Fibroblast of mammary gland (primary cell): ENCODE measurements around the gene PBX1.

Experiments
- DNase-seq: peaks from one replicate; pipeline ENCODE4 v3.0.0-alpha.2; 2010; ENCODE audit warnings: low read depth
- H3K4me3 ChIP-seq: 2 replicates; pipeline ENCODE4 v1.5.1; 2011; ENCODE audit warnings: low read depth, mild to moderate bottlenecking, low read length, moderate library complexity; ENCODE audit not compliant: control insufficient read depth
- TF ChIP-seq, protein P1 (sequence below): conservative IDR thresholded peaks from 2 replicates; pipeline ENCODE4 v1.5.1; 2011; ENCODE audit warnings: low read depth, low read length, inconsistent platforms; ENCODE audit not compliant: control insufficient read depth, insufficient read depth

PBX1 gene

DNA sequence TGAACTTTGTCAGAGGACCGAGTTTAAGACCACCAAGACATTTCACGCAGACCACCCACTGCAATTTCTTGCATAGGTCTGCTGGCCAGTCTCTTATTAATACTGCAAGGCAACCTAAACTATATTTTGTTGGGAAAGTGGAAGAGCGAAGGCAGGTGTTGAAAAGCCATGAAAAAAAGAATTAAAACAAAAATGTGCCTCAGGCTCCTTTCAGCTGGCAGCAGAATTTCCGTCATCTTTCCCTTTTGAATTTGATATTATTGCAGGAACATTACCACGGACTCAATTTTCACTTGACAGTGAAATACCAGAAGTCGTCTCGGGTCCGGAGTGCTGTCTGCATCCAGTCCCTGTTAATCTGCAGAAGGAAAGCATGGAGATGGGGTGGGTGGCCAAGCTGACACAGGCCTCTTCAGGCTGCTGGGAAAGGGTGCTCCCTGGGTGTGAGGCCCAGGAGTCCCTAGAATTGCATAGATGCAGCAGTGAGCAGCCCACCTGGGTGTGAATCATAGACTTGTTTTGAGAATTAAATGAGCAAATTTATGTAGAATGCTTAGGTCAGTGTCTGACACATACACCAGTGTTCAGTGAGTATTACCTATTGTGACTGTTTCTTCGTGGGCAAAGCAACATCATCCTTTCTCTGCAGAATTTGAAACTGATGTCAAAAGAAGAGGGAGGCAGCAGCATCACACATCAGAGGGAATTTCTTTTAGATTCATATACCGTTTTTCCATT is 150.7 kb downstream of the PBX1 start:
- H3K4me3 ChIP-seq, result no peak overlapping the region
- TF ChIP-seq, protein P1, sequence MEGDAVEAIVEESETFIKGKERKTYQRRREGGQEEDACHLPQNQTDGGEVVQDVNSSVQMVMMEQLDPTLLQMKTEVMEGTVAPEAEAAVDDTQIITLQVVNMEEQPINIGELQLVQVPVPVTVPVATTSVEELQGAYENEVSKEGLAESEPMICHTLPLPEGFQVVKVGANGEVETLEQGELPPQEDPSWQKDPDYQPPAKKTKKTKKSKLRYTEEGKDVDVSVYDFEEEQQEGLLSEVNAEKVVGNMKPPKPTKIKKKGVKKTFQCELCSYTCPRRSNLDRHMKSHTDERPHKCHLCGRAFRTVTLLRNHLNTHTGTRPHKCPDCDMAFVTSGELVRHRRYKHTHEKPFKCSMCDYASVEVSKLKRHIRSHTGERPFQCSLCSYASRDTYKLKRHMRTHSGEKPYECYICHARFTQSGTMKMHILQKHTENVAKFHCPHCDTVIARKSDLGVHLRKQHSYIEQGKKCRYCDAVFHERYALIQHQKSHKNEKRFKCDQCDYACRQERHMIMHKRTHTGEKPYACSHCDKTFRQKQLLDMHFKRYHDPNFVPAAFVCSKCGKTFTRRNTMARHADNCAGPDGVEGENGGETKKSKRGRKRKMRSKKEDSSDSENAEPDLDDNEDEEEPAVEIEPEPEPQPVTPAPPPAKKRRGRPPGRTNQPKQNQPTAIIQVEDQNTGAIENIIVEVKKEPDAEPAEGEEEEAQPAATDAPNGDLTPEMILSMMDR, result no peak
- peak; percentile 58 for DNase-seq

DNA sequence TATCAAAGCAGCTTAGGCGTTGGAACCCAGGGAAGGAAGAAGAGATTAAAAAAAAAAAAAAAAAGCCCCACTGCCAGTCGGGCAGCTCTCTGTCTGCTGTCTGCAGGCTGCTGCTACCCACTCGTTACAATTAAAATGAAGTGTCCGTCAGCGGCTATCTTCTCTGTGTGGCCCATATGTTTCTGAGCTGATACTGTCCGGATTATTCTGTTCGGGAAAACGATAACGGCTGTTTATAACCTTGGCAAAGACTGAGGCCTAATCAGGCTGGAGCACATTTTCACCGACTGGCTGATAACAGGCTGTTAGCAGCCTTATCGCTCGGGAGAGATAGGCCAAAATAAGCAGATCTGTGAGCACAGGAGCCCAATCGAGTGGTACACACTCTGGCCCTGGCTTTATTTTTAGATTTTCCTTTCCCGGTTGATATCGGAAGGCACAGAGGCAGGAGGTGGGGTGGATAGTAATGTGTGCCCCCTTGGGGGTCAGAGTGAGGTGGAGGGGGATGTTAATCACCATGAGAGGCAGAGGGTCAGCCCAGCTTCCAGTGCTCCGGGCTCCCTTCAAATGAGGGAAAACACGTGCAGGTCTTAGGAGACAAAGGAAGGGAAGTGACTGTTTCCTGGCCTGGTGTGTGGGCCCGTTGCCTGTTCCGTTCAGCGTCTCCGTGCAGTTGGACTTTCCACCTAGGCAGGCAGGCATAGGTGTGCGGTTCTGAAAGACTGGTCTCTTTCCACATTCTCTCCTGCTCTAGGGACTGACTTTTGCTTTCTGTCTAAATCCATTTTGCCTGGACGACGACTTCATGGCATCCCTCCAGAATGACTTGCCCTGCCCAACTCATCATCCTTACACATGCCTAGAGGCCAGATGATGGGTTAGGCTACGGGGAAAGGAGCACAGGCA is 153.4 kb downstream of the PBX1 start:
- TF ChIP-seq, protein P1, result no peak
- no peak overlapping the region for H3K4me3 ChIP-seq
- DNase-seq, result peak; percentile 70

DNA sequence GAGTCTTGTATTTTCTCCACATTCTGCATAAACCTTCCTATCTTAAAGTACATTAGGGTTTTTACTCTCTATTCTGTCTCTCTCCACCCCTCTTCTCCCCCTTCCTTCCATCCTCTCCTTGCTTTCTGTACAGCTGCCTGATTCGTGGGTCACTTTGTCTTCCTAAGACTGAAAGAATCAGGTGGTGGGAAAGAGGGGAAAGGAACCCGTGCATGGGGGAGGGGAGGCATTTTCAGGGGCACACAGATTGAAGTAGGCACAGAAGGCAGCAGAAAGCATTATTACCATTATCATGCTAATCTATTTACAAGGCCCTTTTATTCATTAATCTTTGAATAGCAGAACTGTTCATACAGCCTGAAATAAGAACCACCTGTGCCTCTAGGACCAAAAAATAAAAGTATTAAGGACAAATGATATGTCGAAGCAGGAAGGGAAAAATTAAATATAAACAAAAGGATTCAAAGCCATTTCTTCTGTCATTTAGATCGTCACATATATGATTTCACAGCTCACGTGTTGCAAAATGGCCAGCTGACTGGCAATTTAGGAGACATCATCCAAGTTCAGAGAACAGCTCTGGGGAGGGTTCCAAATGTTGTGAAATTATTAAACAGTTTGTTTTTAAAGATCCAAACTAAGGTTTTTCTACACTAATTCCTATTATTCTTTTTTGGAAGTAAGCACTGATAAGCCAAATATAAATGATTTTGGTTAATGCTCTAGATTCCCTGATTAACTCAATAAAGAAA is 154.6 kb downstream of the PBX1 start:
- DNase-seq, result peak; percentile 58
- TF ChIP-seq, protein P1, result no peak
- H3K4me3 ChIP-seq, result no peak overlapping the region

DNA sequence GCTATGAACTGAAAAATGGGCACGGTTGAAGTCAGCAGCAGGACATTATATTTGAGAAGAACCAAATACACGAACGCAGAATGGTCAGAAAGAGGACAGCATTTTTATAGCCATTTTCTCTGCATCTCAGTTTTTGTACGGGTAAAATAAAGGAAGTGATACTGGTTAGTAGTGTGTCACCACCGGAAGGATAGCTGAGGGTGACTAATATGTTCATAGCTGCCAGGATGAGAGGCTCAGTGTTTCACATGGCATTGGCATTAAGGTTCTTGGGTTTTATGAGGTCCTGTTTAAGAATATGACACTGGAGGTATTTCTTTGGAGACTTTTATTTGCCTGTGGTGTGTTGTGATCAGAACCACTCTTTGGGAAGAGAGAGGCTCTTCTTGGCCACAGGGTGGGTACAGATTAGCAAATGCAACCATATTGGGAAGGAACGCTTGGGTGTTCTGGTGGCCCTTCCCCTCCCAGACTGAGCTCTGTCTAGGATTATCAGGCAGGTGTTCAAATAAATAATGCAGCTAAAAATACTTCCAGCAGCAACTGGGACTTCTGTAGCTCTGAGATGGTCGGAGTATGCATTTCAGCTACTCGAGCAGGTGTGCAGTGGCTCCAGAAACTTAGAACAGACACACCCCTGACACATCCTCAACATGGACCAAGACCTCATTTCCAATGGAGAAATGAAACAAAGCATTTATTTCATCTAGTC is 158.2 kb downstream of the PBX1 start:
- DNase-seq, result peak; percentile 78
- no peak overlapping the region for H3K4me3 ChIP-seq
- TF ChIP-seq, protein P1, result no peak

DNA sequence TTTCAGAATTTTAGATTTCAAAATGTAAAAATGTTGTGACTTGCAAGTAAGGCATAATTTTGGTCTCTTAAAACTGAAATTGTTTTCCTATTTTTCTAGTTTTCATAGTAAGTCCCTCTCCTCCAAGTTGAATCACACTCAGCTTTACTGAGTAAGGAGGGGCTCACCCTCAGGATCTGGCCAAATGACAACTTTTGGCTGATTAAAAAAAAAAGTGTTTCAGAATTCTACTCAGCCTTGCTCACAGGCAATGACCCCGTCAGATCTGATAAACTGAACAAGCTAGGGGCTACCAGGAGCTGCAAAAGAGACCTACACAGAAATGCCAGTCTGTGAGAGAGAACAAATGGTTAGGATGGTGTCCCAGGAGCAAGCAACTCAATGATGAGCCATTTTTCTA is 159.8 kb downstream of the PBX1 start:
- DNase-seq, result peak; percentile 72
- H3K4me3 ChIP-seq, result no peak overlapping the region
- TF ChIP-seq, protein P1, result no peak

DNA sequence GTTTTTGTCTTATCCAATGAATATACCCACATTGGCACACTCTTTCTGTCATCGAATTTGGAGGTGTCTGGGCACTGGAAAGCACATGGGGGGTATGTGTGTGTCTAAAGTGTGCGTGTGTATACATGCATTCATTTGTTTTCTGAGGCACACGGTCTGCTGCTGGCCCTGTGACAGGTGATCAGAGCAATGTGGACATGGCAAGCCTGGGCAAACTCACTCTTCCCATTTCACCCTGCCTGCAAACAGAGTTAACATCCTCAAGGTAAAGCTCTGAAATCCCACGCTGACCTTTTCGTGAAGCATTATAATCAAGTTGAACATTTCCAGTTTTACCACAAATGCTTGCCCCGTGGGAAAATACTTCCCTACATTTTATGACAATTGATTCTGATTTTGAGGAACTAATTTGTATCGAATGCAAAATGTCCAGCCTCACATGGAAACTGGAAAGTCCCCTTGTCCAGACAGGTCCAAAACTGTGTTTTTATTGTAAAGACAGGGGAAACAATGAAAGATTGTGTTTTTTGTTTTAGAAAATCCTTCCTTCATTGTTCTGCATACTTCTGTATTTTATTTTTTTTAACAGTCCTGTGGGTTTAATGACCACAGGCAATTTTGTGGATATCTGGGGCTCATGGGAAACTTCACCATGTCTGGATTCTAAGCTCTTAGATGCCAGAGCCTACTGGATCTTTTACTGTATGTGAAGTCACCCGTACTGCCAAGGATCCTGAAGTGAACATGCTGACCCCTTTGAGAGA is 160.9 kb downstream of the PBX1 start:
- TF ChIP-seq, protein P1, result no peak
- DNase-seq, result no peak
- H3K4me3 ChIP-seq, result no peak overlapping the region
